IMR-90 (cell line): ENCODE data around the gene CNOT6. TPM values are rescaled to one million over a fixed set of nuclear protein-coding genes. Genes with fewer than 3 reads are reported as not detected.
A peak's percentile ranks its signal among the peaks of the same experiment; 100 is the strongest.

Source experiments
- ATAC-seq: fragments of 200-7000 bp; cut with Tn5 transposase; 2 replicates; pipeline ENCODE4 v1.9.1; 2020; ENCODE audit warnings: low read depth, mild to moderate bottlenecking, moderate library complexity
- BruUV-seq: library from RNA; stranded (reverse); fragments of 400-500 nt; replicated peaks from 2 replicates; lab custom pipeline; 2021; lab: Mats Ljungman, UMichigan
- CTCF ChIA-PET: fragments of 300-600 bp; formaldehyde crosslinking; extraction: SDS; loops from one replicate; lab custom pipeline; 2021; ENCODE audit warnings: antibody characterized with exemption; lab: Yijun Ruan, JAX
- POLR2A ChIA-PET: fragments of 300-600 bp; sonication (Branson Sonifier 250); formaldehyde crosslinking; loops from one replicate; lab custom pipeline; 2022; ENCODE audit warnings: antibody characterized with exemption; ENCODE audit not compliant: unreplicated experiment; lab: Charles Lee
- DNase-seq: peaks from one replicate; pipeline ENCODE4 v3.0.0; 2013
- H2AFZ ChIP-seq: replicated peaks from 2 replicates; pipeline ENCODE3; 2013; ENCODE audit warnings: low read length, mild to moderate bottlenecking; ENCODE audit not compliant: poor library complexity
- H2AK5ac ChIP-seq: 2 replicates; pipeline ENCODE4 v1.6.1; 2013; ENCODE audit warnings: low read depth, low read length, inconsistent platforms
- H2AK9ac ChIP-seq: replicated peaks from 2 replicates; pipeline ENCODE3; 2013; ENCODE audit warnings: mild to moderate bottlenecking, low read depth, low read length, moderate library complexity; ENCODE audit not compliant: poor library complexity
- H2BK120ac ChIP-seq: 2 replicates; pipeline ENCODE4 v1.6.1; 2013; ENCODE audit warnings: low read depth, low read length, inconsistent platforms
- H2BK15ac ChIP-seq: 3 replicates; pipeline ENCODE4 v1.6.1; 2013; ENCODE audit warnings: low read depth, low read length, inconsistent platforms
- H2BK20ac ChIP-seq: 2 replicates; pipeline ENCODE4 v1.6.1; 2013; ENCODE audit warnings: low read depth, mild to moderate bottlenecking, inconsistent platforms, low read length, moderate library complexity
- H2BK5ac ChIP-seq: 2 replicates; pipeline ENCODE4 v1.6.1; 2013; ENCODE audit warnings: mild to moderate bottlenecking, low read depth, low read length, inconsistent platforms; ENCODE audit not compliant: poor library complexity, severe bottlenecking
- H3K14ac ChIP-seq: replicated peaks from 2 replicates; pipeline ENCODE4 v1.6.1; 2013; ENCODE audit warnings: low read depth, low read length, inconsistent platforms
- H3K18ac ChIP-seq: 2 replicates; pipeline ENCODE4 v1.6.1; 2013; ENCODE audit warnings: low read depth, low read length, control low read depth
- H3K23ac ChIP-seq: 2 replicates; pipeline ENCODE4 v1.6.1; 2013; ENCODE audit warnings: low read depth, low read length, inconsistent platforms
- H3K27ac ChIP-seq: 2 replicates; pipeline ENCODE4 v1.5.1; 2013; ENCODE audit warnings: mild to moderate bottlenecking, control low read depth, low read length; ENCODE audit not compliant: insufficient read depth
- H3K27me3 ChIP-seq: 2 replicates; pipeline ENCODE4 v1.6.1; 2013; ENCODE audit warnings: low read length; ENCODE audit not compliant: control insufficient read depth, insufficient read depth
- H3K36me3 ChIP-seq: 2 replicates; pipeline ENCODE4 v1.6.1; 2013; ENCODE audit warnings: low read length, mixed read lengths; ENCODE audit not compliant: control insufficient read depth, insufficient read depth
- H3K4ac ChIP-seq: 2 replicates; pipeline ENCODE4 v1.6.1; 2013; ENCODE audit warnings: low read depth, low read length, inconsistent platforms
- H3K4me1 ChIP-seq: 2 replicates; pipeline ENCODE4 v1.6.1; 2013; ENCODE audit warnings: low read length, mixed read lengths; ENCODE audit not compliant: control insufficient read depth, insufficient read depth
- H3K4me2 ChIP-seq: 2 replicates; pipeline ENCODE4 v1.6.1; 2013; ENCODE audit warnings: low read depth, mild to moderate bottlenecking, control low read depth, low read length, moderate library complexity
- H3K4me3 ChIP-seq: 2 replicates; pipeline ENCODE4 v1.5.1; 2013; ENCODE audit warnings: low read depth, mild to moderate bottlenecking, control low read depth, low read length, moderate library complexity; ENCODE audit not compliant: insufficient read depth
- H3K56ac ChIP-seq: 2 replicates; pipeline ENCODE4 v1.6.1; 2013; ENCODE audit warnings: low read length, inconsistent platforms; ENCODE audit not compliant: insufficient read depth; ENCODE audit errors: extremely low read depth
- H3K79me1 ChIP-seq, 2 experiments: 2 replicates each; pipeline ENCODE4 v1.6.1; 2013; ENCODE audit warnings: low read length in 2 of 2, inconsistent platforms in 1 of 2, low read depth in 1 of 2
- H3K9ac ChIP-seq: 2 replicates; pipeline ENCODE4 v1.6.1; 2013; ENCODE audit warnings: low read depth, low read length, control low read depth
- H3K9me1 ChIP-seq: 2 replicates; pipeline ENCODE4 v1.6.1; 2013; ENCODE audit warnings: low read length, inconsistent platforms; ENCODE audit not compliant: insufficient read depth
- H3K9me3 ChIP-seq: 2 replicates; pipeline ENCODE4 v1.6.1; 2013; ENCODE audit warnings: low read length; ENCODE audit not compliant: control insufficient read depth, insufficient read depth
- H4K20me1 ChIP-seq: 2 replicates; pipeline ENCODE4 v1.6.1; 2013; ENCODE audit warnings: low read length, inconsistent platforms; ENCODE audit not compliant: insufficient read depth
- H4K5ac ChIP-seq: 2 replicates; pipeline ENCODE4 v1.6.1; 2013; ENCODE audit warnings: mild to moderate bottlenecking, low read depth, low read length, control low read depth
- H4K8ac ChIP-seq, 2 experiments: 2 replicates each; pipeline ENCODE4 v1.6.1; 2013; ENCODE audit warnings: low read depth in 2 of 2, low read length in 2 of 2, control low read depth in 1 of 2, inconsistent platforms in 1 of 2
- H4K91ac ChIP-seq: 2 replicates; pipeline ENCODE4 v1.6.1; 2013; ENCODE audit warnings: low read depth, low read length, inconsistent platforms; ENCODE audit not compliant: insufficient read depth
- CTCF ChIP-seq: conservative IDR thresholded peaks from 2 replicates; pipeline ENCODE4 v1.5.1; 2012; ENCODE audit warnings: mild to moderate bottlenecking, low read depth, low read length, improper control_type of control experiment
- POLR2A ChIP-seq: IDR thresholded peaks from 2 replicates; pipeline ENCODE4 v1.6.1; 2012; ENCODE audit warnings: mild to moderate bottlenecking, low read depth, low read length
- RAD21 ChIP-seq: IDR thresholded peaks from 2 replicates; pipeline ENCODE4 v1.6.1; 2012; ENCODE audit warnings: low read length, improper control_type of control experiment
- RCOR1 ChIP-seq: IDR thresholded peaks from 2 replicates; pipeline ENCODE4 v1.6.1; 2012; ENCODE audit warnings: mild to moderate bottlenecking, low read length, improper control_type of control experiment; ENCODE audit not compliant: insufficient replicate concordance
- WGBS, 2 experiments: methylation state at CpG; one replicate each; pipeline versions ENCODE4 v1.1.5 to v1.1.7; 2013; ENCODE audit warnings: missing lambda C conversion rate in 2 of 2; ENCODE audit not compliant: insufficient read length in 1 of 2; ENCODE audit errors: extremely low coverage in 2 of 2; 5-methylcytosine and 5-hydroxymethylcytosine counted together
- dilution Hi-C: fragments of 300-500 bp; cut with HindIII; formaldehyde crosslinking; loops from one replicate; pipeline ENCODE4 v1.14.3; 2018; ENCODE audit warnings: low sequenced_read_pairs; ENCODE audit not compliant: unreplicated experiment
- in situ Hi-C: fragments of 300-500 bp; cut with MboI; formaldehyde crosslinking; loops from 3 replicates; pipeline ENCODE4 v1.14.3; 2019; ENCODE audit warnings: low sequenced_read_pairs, inconsistent platforms, mixed read lengths
- intact Hi-C: fragments of 100-400 bp; cut with micrococcal nuclease; formaldehyde crosslinking; loops from 2 replicates; pipeline ENCODE4 v1.10.0; 2022
- polyA plus RNA-seq, 3 experiments: library from polyadenylated mRNA; depleted of rRNA; stranded (reverse); fragments of >200 nt; gene quantifications; 2 replicates each; pipeline ENCODE4 v1.2.3, GENCODE V29; 2012; ENCODE audit warnings: low replicate concordance in 1 of 3
- total RNA-seq: library from RNA; depleted of rRNA; stranded (reverse); fragments of >200 nt; gene quantifications from 2 replicates; pipeline ENCODE4 v1.2.3, GENCODE V29; 2012

The CNOT6 gene
- total and polyA plus RNA-seq, 2 of the 4 experiments (the other 2 are of a cell fraction), result 9.7 to 10.8 TPM

GRCh38 chr5:180589771-180590542 is 95.8 kb downstream of the CNOT6 start:
- H2AK9ac ChIP-seq, result no peak overlapping the region
- no peak for ATAC-seq
- intact Hi-C loops (no loop called here), dilution Hi-C loops (no loop called here), in situ Hi-C loops (no loop called here)
- no peak overlapping the region for H2BK15ac ChIP-seq
- no peak overlapping the region for H3K9ac ChIP-seq
- no peak overlapping the region for H2AK5ac ChIP-seq
- H4K5ac ChIP-seq, result no peak overlapping the region
- no peak overlapping the region; the same call in 1 of the 2 replicates for H3K4me2 ChIP-seq
- H2BK5ac ChIP-seq, result no peak overlapping the region
- no peak overlapping the region for H3K4ac ChIP-seq
- no TSS peak for BruUV-seq
- CTCF ChIA-PET, result no interaction called here
- H3K79me1 ChIP-seq, result no peaks in the 10 kb centered on the region
- H3K18ac ChIP-seq, result no peak overlapping the region
- H4K8ac ChIP-seq, result no peak overlapping the region
- H3K27ac ChIP-seq, result no peak overlapping the region
- H2BK20ac ChIP-seq, result no peak overlapping the region
- no peak overlapping the region for H4K91ac ChIP-seq
- H2AFZ ChIP-seq, result peak overlapping the region; percentile 0
- H3K23ac ChIP-seq, result no peak overlapping the region
- WGBS, 2 experiments, result 7% methylated on average over 12 of the region's 44 CpGs; no CpG with 5 or more reads in 1 of the 2 experiments
- DNase-seq, result no peak
- H3K27me3 ChIP-seq, result peaks cover 40% of the 10 kb centered on the region
- no peak overlapping the region for H3K14ac ChIP-seq
- no peak overlapping the region for H2BK120ac ChIP-seq
- H3K9me3 ChIP-seq, result no peaks in the 10 kb centered on the region
- POLR2A ChIA-PET, result no interaction called here
- no peak overlapping the region for H3K56ac ChIP-seq
- H3K4me1 ChIP-seq, result no peaks in the 10 kb centered on the region; the same call in 1 of the 2 replicates
- H4K20me1 ChIP-seq, result no peaks in the 10 kb centered on the region
- no peaks in the 10 kb centered on the region for H3K36me3 ChIP-seq
- H3K9me1 ChIP-seq, result no peaks in the 10 kb centered on the region
- TF ChIP-seq RAD21 (no peak), POLR2A (no peak), CTCF (no peak), RCOR1 (no peak)
- H3K4me3 ChIP-seq, result no peak overlapping the region
